Nephron progenitor cell (in vitro differentiated cells): ENCODE data around the gene LRFN2.

Experiments
- DNase-seq: peaks from one replicate; pipeline ENCODE4 v3.0.0; 2021
- H3K27ac Mint-ChIP-seq: 2 replicates; pipeline ENCODE4 v1.8.0; 2021; ENCODE audit warnings: mild to moderate bottlenecking, moderate library complexity, mixed read lengths
- H3K27me3 Mint-ChIP-seq: 2 replicates; pipeline ENCODE4 v1.8.0; 2021; ENCODE audit warnings: mild to moderate bottlenecking, low read depth, mixed read lengths; ENCODE audit not compliant: poor library complexity
- H3K36me3 Mint-ChIP-seq: 2 replicates; pipeline ENCODE4 v1.8.0; 2021; ENCODE audit warnings: low read depth, mixed read lengths
- H3K4me1 Mint-ChIP-seq: 2 replicates; pipeline ENCODE4 v1.8.0; 2021; ENCODE audit warnings: mixed read lengths
- H3K4me3 Mint-ChIP-seq: 2 replicates; pipeline ENCODE4 v1.8.0; 2021; ENCODE audit warnings: mild to moderate bottlenecking, moderate library complexity, mixed read lengths
- H3K9me3 Mint-ChIP-seq: 2 replicates; pipeline ENCODE4 v1.8.0; 2021; ENCODE audit warnings: mild to moderate bottlenecking, moderate library complexity, mixed read lengths
- CTCF ChIP-seq: fragments of 200-600 bp; sonication (generic); IDR thresholded peaks from 2 replicates; pipeline ENCODE4 v1.5.0; 2021; ENCODE audit warnings: antibody characterized with exemption

LRFN2 gene

GRCh38 chr6:40419377-40419776 is 167.8 kb downstream of the LRFN2 start:
- Mint-ChIP-seq H3K27ac (no peak overlapping the region), H3K27me3 (peaks cover 33% of the 10 kb centered on the region), H3K4me1 (peaks cover 7% of the 10 kb centered on the region), H3K4me3 (no peak overlapping the region), H3K9me3 (no peaks in the 10 kb centered on the region), H3K36me3 (no peaks in the 10 kb centered on the region)
- TF ChIP-seq CTCF: no peak
- no peak for DNase-seq

GRCh38 chr6:40417031-40417430 is 170.1 kb downstream of the LRFN2 start:
- no peak for DNase-seq
- TF ChIP-seq CTCF: no peak
- Mint-ChIP-seq H3K36me3 (no peaks in the 10 kb centered on the region), H3K4me1 (peaks cover 29% of the 10 kb centered on the region), H3K27ac (no peak overlapping the region), H3K4me3 (no peak overlapping the region), H3K27me3 (peaks cover 31% of the 10 kb centered on the region), H3K9me3 (no peaks in the 10 kb centered on the region)

- no peak overlapping the region for H3K4me3 Mint-ChIP-seq
- TF ChIP-seq CTCF: no peak
- H3K36me3 Mint-ChIP-seq: no peaks in the 10 kb centered on the region
- H3K9me3 Mint-ChIP-seq: no peaks in the 10 kb centered on the region
- H3K27ac Mint-ChIP-seq: no peak overlapping the region
- peaks cover 28% of the 10 kb centered on the region for H3K27me3 Mint-ChIP-seq
- H3K4me1 Mint-ChIP-seq: peaks cover 52% of the 10 kb centered on the region
- no peak for DNase-seq
Measured at GRCh38 chr6:40414617-40415016, 172.5 kb downstream of the LRFN2 start.

- Mint-ChIP-seq H3K4me3 (no peak overlapping the region), H3K9me3 (no peaks in the 10 kb centered on the region), H3K27me3 (peaks cover 17% of the 10 kb centered on the region), H3K36me3 (no peaks in the 10 kb centered on the region), H3K27ac (peak overlapping the region; percentile 73), H3K4me1 (peaks cover 56% of the 10 kb centered on the region)
- no peak for TF ChIP-seq CTCF
- DNase-seq: peak; percentile 12
Measured at GRCh38 chr6:40413239-40413638, 173.9 kb downstream of the LRFN2 start.

GRCh38 chr6:40411881-40412280 is 175.3 kb downstream of the LRFN2 start:
- Mint-ChIP-seq H3K4me3 (no peak overlapping the region), H3K27ac (no peak overlapping the region), H3K27me3 (peaks cover 13% of the 10 kb centered on the region), H3K36me3 (no peaks in the 10 kb centered on the region), H3K9me3 (no peaks in the 10 kb centered on the region), H3K4me1 (peaks cover 56% of the 10 kb centered on the region)
- no peak for TF ChIP-seq CTCF
- DNase-seq: no peak

GRCh38 chr6:40410821-40411220 is 176.3 kb downstream of the LRFN2 start:
- no peak for TF ChIP-seq CTCF
- H3K4me1 Mint-ChIP-seq: peaks cover 56% of the 10 kb centered on the region
- no peaks in the 10 kb centered on the region for H3K9me3 Mint-ChIP-seq
- DNase-seq: no peak
- no peak overlapping the region for H3K27ac Mint-ChIP-seq
- H3K4me3 Mint-ChIP-seq: no peak overlapping the region
- H3K36me3 Mint-ChIP-seq: no peaks in the 10 kb centered on the region
- peaks cover 13% of the 10 kb centered on the region for H3K27me3 Mint-ChIP-seq
